ENCODE data around the gene DLX2.
"Not testable (repeated sequence)": the region's sequence is repeated elsewhere in the genome, so short reads cannot be mapped to it uniquely, and the experiment has no call there.

DLX2 gene

DNA sequence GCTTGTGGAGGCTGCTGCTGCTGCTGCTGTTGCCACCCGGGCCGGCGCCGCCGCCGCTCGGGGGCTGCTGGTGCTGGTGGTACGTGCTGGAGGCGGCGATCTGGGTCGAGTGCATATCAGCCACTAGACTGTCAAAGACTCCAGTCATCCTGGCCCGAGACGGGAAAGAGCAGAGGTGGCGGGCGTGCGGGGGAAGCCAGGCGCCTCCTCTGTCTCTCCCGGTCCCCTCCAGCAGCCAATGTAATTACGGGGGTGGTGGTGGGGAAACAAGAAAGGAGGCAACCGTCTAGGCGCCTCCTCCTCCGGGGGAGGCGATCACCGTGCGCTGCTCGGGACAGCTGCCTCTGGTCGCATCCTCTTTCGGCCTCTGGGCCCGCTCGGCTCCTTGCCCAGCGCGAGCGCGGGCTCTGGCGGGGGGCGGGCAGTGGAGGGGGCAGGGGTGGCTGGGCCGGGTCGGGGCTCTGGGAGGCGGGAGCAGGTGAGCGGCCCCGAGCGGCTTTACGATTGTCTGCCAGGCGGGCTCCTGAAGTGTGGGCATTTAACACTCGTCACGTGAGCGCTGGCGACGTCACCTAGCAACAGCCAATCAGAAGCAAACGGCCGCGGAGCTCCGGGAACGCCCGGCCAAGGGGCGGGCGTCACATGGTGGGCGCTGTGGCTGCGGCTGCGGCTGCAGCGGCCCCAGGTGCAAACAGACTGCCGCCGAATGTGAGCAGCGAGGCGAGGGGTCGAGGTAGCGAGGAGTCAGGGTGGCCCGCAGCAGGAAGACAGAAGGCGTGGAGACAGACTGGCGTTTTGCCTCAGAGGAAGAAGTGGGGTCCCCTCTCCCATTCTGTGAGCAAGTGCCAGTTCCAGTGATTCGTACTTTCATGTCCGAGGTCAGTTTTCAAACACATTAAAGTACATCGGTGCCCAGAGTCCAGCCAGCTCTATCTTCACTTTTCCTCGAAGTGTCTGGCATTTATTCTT lies at the start of gene DLX2:
TSS of gene DLX2 (minus strand) at position 510 of the 969 bp plus-strand sequence. CDS start at position 148, 362 bp downstream.
- no peak for DNase-seq

DNA sequence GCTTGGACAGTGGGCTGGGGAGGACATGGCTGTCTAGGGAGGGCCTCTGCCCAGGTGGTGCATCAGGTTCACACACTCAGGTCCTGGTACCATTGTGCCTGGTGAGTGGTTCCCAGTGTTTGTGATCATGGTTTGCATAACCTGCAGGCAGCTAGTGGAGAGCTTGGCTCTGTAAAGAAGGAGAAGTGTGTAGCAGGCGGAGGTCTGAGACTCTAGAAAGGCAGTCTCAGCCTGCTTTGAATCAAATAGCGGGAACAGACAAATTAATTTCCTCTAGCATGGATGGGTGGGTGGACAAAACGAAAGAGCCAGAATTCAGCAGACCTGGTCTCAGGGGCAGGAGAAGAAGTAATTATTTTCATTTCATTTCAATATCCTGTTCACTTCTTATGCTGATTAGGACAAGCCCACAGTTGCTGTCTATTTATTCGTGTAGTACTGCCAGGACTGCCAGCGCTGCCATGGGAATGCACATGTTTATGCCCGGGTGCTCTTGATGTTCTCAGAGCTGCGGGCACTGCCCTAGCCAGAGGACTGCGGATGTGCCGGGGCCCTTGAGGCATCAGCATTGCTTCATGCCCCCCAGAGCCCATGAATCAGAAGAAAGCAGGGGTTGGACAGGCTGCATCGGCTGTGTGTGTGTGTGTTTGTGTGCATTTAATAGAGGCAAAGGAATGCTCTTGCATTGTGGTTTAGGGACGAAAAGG lies 45.4 kb upstream of the DLX2 start:
- no peak for DNase-seq

DNA sequence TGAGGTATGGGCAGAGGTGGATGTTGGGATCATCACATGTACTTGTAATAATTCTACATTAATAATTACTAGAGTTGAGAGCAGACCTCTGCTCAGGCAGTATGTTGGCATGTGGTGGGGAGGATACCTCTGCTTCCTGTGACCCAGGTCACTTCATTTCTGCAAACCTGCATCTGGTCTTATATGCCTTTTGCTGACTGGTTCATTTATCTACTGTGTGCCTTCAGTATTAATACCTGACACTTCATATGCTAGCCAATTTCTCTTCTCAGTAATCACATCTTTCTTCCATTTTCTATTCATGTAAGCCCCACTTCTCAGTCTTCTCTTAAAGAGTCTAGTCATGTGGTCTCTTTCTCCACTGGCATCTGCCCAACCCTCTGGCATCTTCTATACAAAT lies 41.1 kb upstream of the DLX2 start:
- DNase-seq = no peak

DNA sequence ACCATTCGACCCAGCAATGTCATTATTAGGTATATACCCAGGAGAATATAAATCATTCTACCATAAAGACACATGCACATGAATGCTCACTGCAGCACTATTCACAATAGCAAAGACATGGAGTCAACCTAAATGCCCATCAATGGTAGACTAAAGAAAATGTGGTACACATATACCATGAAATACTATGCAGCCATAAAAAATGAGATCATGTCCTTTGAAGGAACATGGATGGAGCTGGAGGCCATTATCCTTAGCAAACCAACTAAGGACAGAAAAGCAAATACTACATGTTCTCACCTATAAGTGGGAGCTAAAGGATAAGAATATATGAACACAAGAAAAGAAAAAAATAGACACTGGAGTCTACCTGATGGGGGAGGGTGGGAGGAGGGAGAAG lies 36.0 kb upstream of the DLX2 start:
- DNase-seq = not testable (repeated sequence)

DNA sequence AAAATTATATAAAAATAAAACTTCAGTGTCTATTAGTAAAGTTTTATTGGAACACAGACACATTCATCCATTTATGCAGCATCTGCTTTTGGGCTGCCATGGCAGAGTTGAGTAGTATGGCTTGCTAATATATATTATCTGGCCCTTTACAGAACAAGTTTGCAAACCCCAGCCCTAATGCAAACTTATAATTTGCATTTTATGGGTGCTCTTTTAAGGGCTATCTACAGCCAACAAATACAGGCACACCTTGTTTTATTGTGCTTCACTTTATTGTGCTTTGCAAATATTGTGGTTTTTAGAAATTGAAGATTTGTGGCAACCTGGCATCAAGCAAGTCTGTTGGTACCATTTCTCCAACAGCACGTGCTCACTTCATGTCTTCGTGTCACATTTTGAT lies 35.2 kb upstream of the DLX2 start:
- no peak for DNase-seq

DNA sequence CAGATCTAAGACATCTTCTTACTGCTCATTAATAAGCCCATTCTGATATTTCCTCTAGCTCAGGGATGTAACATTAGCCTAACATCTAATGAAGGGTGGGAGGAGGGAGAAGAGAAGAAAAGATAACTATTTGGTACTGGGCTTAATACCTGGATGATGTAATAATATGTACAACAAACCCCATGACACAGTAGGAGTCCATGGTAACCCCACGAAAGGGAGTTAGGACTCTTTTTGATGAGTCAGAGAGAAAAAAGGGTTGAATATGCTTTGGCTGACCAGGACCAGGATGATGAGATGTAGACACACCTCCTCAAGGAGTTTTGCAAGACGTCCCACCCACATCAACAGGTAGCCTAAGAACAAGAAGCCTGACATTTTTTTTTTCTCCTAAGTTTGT lies 34.4 kb upstream of the DLX2 start:
- DNase-seq = no peak

DNA sequence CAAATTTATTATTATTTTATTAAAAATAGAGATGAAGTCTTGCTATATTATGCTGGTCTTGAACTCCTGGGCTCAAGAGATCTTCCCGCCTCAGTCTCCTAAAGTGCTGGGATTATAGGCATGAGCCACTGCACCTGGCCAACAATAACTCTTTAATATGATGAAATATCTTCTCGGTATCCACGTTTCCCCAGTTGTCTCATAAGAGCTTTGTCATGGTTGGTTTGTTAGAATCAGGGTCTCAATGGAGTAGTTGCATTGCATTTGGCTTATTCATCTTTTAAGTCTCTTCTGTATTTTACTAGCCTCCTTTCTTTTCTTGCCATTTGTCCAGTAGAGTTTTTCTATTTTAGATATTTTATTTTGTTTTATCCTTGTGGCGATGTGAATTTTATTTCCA lies 32.7 kb upstream of the DLX2 start:
- DNase-seq = no peak

DNA sequence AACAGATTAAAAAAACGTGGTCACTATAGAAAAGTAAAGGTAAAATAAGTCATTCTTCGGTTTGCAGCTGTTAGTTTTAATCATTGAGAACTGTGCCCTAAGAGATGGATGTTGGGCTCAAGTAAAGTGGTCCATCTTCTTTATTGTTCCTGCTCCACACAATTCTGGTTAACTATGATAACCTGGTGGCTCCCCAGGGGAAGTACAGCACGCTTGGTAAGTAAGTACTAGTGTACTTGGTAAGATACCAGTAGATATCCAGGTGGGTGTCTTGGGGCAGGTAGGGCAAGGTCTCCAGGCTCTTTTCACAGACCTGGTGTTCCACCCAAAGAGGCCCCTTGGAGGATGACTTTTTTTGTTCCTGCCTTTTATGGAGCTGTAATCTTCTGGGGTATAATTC lies 31.6 kb upstream of the DLX2 start:
- DNase-seq = no peak

DNA sequence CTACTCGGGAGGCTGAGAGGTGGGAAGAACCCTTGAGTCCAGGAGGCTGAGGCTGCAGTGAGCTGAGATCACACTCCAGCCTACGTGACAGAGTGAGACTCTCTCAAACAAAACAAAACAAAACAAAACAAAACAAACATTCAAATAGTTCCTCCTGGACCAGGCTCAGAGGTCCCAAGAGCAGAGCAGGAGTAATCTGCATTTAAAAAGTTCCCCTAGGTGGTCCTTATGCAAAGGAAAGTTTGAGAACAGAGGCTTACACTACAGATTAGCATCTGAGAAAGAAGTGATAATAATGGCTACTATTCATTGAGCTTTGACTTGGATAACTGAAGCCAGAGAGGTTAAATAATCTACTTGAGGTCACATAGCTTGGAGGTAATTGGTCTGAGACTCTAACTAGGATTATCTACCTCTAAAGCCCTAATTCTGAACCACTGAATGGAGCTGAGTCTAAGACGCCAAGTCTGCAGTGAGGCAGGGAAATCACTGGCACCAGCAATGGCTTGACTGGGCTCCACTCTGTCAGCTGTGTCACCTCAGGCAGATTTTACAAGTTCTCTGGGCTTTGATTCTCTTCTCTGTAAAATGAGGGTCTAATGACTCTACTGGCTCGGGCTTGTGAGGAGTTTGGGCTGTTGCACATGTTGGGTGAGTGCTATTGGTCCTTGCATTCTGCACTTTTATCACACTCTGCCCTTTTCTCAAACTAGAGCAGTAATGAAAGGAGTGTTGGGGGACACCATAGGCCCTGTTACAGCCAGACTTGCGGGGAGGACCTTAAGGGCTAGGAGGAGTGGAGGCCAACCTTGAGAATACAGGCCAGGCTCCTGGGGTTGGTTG lies 29.2 kb upstream of the DLX2 start:
- DNase-seq = no peak

DNA sequence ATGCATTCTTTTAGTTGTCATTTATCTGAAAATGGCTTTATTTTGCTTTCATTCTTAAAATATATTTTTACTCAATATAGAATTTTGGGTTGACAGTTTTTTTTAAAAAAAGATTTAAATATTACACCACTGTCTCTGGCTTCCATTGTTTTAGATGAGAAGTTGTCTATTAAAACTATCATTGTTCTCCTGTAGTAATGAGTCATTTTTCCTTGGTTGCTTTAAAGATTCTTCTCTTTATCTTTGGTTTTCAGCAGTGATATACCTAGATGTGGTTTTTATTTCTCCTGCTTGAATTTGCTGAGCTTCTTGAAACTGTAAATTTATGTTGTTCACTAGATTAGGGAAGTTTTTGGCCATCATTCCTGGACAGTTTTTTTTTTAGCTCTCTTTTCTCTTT lies 26.7 kb upstream of the DLX2 start:
- DNase-seq = no peak

DNA sequence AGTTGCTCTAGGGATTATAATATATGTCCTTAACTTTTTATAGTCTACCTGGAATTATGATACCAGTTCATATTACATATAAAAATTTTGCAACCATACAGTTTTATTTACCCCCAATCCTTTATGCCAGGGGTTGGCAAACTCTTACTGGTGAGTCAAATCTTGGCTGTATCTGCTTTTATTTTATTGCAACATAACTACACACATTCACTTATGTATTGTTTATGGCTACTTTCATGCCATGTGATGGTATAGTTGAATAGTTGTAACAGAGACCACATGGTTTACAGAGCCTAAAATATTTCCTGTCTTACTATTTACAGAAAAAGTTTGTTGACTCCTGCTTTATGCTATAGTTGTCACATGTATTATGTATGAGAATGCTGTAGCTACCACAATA lies 25.8 kb upstream of the DLX2 start:
- DNase-seq = no peak

DNA sequence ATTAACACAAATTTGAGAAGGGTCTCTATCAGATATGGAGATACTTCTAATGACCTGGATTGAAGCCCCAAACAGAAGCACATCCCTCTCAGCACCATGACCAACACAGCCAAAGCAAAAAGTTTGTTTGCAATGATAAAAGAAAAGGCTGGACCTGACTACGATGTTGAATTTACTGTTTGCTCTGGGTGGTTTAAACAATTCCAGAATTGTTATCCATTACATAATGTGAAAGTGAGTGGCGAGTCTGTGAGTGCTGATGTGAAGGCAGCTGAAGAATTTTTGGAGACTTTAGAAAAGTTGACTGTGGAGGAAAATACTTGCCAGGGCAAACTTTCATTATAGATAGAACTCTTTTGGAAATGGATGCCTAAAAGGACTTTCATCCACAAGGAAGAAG lies 17.4 kb upstream of the DLX2 start:
- DNase-seq = no peak

DNA sequence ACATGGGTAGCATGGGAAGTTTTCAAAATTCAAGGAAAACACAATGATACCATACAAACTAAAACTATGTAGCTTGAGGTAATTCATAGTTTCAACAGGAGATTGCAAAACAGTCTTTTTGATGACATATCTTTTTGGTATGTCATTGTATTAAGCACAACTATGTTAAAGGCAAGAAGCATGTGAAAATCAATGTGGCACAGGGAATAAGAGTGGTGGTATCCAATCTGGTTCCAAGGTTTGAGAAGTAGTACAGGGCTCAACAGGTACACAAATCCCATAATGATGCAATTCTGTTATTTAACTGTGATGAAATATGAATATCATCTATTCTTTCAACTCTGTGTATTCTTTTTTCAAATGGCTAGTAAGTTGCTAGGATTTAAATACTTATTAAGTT lies 16.4 kb upstream of the DLX2 start:
- DNase-seq = no peak

DNA sequence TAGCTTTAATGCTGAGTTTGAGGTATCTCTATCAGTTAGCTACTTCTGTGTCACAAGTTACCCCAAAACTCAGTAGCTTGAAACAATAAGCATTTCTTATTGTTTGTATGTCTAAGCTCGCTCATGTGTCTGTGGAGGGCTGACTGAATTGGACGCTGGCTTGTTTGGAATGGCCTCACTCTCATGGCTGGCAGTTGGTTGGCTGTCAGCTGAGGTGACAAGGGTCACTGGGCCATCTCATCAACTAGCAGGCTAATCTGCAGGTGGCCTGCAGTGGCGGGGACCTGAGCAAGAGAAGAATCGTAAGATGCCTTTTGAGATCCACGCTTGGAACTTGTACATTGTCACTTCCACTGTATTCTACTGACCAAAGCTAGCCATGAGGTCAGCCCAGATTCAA lies 13.4 kb upstream of the DLX2 start:
- DNase-seq = no peak

DNA sequence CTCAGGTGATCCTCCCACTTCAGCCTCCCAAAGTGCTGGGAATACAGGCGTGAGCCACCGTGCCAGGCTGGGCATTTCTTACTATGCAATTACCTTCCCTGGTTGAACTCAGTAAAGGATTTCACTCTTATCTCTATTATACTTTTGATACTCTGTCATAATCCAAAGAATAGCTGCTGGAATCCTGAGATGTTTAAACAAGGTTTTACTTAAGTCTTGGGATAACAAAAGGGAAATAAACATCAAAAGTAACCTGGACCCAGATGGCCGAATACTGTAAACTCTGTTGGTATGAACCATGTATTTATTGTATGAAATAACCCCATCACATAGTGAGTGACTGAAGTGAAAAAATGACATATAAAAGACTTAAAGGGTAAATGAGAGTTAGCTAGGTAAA lies 11.9 kb upstream of the DLX2 start:
- DNase-seq = no peak

DNA sequence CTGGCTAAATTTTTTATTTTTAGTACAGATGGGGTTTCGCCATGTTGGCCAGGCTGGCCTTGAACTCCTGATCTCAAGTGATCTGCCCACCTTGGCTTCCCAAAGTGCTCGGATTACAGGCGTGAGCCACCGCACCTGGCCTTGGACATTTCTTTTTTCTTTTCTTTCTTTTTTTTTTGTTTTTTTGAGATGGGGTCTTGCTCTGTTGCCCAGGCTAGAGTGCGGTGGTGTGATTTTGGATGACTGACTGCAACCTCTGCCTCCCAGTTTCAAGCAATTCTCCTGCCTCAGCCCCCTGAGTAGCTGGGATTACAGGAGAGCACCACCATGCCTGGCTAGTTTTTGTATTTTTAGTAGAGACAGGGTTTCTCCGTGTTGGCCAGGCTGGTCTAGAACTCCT lies 11.5 kb upstream of the DLX2 start:
- not testable (repeated sequence) for DNase-seq

DNA sequence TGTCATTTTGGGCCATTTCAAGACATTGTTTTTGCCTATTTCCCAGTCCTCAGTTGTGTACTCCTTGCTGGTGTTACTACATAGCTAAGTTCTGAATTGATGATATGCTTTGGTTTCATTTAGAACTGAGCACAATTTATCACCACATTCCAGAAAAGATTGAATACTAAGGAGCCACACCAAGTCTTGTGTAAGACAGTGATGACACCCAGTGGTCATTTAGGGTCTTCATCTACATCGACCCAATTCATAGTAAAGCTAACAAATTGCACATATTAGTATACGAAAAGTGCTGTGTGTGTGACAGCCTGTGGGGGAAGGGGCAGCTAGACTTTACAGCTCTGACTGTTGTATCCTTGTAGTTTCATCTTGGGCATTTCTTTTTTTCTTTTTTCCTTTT lies 10.9 kb upstream of the DLX2 start:
- DNase-seq = no peak

DNA sequence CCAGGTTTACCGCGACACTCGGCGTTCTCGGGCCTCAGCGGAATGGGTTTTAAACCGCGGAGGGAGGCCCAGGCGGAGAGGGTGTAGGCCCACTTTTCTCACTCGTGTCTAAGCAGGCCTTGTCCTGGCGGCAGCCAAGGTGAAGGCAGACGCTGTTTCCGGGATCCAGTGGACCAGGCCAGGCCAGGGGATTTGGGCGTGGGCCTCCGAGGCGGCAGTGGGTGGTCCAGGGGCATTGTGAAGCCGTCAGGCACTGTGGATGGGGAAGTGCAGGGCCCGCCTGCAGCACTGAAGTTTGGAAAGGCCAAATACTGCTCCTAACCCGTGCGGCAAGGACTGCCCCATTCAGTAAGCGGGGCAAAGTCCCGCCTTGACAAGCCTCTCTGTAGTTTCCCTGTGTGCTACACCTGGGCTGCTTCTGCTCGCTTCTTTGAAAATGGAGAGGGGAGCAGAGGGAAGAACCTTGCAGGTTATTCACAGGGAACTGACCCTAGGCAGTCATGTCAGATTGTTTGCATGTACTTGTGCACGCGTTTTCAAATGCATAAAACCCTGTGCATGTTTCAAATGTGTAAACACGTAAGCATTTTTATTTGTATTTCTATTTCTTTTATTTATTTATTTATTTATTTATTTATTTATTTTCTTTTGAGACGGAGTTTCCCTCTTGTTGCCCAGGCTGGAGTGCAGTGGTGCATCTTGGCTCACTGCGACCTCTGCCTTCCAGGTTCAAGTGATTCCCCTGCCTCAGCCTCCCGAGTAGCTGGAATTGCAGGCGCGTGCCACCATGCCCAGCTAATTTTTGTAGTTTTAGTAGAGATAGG lies 7.5 kb upstream of the DLX2 start:
- no peak for DNase-seq

DNA sequence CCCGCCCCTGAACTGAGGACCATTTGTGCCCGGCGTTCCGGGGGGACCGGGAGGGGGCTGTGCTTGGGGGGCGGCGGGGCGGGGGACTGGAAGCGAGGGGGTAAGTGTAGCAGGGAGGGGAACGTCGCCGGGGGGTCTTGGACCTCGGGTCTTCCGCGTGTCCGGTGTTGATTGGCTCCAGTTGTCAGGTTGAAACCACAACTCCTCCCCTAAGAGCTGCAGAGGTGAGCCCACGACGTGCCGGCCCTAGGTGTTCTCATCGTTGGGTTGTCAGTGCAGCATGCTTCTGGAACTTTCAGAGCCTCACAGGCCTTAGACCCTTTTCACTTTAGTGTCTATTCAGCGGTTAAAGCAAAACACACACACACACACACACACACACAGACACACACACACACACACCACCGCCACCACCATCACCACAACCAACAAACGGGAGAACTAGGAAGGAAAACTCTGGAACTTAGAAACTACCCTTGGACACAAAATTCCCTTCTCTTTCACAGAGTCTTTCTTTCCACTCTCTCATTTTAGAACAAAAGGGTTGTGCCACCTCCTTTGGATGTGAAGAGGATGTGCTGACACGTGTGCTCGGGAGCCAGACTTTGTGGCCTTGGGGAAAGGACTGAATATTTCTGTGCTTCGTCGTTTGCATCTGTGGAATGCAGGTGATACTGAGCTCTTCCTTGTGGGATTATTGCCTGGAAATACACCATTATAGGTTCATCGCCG lies 6.7 kb upstream of the DLX2 start:
- DNase-seq = no peak

DNA sequence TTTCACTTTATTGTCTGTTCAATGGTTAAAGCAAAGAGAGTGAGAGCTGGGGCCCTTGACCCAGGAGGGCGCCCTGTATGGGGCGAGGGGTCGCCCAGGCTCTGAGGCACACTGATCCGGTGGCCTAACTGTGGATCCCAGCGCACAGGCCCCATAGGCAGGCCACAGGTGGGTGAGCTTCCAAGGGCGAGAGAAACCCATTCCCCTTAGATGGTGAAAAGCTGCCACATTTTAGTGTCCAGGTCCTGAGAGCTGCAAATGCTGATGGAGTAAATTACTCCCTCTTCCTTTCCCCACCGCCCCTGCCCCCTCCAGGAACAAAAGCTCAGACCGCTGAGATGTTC lies 5.9 kb upstream of the DLX2 start:
- no peak for DNase-seq

DNA sequence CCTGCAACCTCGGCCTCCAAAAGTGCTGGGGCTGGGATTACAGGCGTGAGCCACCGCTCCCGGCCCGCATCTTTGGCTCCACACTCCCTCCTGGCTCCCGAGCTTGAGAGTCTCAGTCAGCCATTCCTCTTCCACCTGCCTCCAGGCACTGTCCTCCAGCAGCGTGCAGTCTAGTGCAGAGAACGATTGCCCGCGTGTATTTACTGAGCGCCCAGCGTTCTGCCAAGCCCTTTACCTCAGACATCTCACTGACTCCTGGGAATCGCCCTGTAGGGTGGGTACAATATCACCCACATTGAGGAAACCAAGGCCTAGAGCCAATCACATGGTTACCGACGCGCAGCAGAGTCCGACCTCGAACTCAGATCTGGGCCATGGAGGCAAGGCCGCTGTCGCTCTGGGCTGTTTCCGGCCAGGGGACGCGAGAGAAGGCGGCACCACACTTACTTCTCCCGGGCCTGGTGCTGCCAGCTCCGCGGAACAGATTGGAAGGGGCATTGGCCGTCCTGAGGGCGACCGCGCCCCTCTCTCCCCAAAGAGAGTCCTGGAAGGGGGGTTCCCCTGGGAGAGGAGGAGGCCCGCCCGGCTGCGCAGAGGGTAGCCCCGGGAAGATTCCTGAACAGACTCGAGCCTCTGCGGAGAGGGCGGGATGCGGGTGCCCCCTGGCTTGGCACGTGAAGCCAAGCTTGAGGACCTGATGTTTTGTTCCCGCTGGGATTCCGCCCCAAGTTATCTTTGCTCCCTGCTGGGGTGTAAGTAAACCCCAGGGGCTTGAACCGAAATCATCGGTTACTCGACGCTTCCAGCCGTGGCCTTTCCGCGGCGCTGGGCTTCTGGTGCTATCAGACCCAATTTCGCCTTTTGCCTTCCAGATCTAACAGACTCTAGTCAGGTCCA lies 5.2 kb upstream of the DLX2 start:
- DNase-seq = no peak
